HG02840 (cell line): ENCODE measurements around the gene AP2A2.

Experiments used
- ATAC-seq: cut with Tn5 transposase; IDR thresholded peaks from one replicate; pipeline ENCODE4 v1.9.1; 2021; ENCODE audit warnings: mild to moderate bottlenecking, moderate library complexity, moderate number of reproducible peaks; ENCODE audit not compliant: unreplicated experiment, low FRiP score

The AP2A2 gene

DNA sequence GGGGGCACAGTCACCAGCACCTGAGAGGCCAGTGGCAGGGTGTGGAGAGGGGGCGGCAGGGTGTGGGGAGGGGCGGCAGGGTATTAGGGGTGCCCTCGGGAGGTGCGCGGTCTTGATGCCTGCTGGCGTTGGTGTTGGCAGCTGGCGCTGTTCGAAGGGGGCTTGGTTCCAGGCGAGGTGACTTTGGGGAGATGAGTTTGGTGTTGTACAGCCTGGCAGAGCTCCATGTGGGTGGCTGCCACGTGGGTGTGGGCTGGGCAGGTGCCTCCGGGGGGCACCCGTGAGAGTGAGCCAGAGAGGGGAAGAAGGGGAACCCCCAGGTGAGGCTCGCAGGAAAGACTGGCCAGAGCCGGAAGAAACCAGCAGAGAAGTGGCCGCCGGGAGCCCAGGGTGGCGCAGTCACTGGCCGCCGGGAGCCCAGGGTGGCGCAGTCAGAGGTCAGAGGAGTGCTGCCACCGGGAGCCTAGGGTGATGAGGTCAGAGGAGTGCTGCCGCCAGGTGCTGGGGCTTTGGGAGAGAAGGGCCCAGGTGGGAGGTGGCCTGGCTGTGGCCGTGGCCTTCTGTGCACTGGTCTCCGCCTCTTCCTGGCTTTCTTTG is 66.1 kb downstream of the AP2A2 start:
- no peak for ATAC-seq

DNA sequence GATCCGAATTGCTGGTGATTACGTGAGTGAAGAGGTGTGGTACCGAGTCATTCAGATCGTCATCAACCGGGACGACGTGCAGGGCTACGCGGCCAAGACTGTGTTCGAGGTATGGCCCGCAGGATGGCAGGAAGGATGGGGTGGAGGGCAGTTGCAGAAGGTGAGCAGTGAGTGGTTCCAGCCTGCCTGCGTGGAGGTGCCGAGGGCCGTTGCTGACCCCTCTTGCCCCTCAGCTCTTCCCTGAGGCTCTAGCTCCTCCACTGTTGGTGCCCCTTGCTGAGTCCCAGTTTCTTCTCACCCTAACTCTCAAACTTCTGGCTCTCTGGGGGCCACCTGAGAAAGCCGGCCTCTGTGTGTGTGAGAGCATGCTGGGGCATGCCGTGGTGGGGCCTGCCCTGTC is 66.9 kb downstream of the AP2A2 start:
- no peak for ATAC-seq

DNA sequence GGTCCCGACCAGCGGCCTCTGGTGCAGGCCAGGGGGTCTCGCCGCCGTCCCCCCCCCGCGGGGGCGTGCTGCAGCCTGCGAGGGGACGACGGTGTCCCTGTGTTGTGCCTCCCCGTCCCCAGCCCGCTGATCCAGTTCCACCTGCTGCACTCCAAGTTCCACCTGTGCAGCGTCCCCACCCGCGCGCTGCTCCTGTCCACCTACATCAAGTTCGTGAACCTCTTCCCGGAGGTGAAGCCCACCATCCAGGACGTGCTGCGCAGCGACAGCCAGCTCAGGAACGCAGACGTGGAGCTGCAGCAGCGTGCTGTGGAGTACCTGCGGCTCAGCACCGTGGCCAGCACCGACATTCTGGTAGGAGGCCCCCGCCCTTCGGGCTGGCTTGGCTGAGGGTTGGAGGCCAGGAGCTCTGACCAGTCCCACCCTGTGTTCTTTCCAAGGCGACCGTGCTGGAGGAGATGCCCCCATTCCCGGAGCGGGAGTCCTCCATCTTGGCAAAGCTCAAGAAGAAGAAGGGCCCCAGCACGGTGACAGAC is 68.0 kb downstream of the AP2A2 start:
- ATAC-seq = no peak

DNA sequence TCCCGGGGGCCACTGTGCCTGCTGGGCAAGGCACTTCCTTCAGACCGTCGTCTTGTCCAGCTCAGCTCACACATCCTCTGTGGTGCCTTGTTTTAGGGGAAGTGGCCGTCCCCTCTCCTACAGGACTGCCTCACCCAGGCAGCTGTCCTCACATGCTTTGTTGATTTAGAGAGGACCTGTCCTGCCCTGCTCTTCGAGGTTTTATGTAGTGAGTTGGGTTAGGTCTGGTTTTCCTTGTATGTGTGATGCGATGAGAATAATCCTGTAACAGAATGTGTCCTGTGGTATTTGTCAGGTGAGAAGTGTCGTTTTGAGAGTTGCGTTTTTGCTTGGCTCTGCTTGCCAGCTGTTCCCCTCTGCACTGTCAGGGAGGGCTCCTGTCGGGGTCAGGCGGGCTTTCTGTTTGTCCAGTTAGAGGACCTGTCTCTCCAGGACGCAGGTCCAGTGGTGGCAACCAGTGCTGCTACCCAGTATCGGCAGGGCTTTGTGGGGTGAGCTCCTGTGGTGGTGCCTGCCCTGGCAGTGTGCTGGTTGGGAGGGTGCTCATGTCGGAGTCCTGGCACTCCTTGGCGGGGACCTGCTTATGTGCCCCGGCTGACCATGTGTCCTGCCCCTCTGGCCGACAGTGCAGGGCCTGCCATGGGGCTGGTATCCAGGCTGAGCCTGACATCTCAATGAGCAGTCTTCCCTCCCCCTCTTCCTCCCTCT is 69.5 kb downstream of the AP2A2 start:
- no peak for ATAC-seq

DNA sequence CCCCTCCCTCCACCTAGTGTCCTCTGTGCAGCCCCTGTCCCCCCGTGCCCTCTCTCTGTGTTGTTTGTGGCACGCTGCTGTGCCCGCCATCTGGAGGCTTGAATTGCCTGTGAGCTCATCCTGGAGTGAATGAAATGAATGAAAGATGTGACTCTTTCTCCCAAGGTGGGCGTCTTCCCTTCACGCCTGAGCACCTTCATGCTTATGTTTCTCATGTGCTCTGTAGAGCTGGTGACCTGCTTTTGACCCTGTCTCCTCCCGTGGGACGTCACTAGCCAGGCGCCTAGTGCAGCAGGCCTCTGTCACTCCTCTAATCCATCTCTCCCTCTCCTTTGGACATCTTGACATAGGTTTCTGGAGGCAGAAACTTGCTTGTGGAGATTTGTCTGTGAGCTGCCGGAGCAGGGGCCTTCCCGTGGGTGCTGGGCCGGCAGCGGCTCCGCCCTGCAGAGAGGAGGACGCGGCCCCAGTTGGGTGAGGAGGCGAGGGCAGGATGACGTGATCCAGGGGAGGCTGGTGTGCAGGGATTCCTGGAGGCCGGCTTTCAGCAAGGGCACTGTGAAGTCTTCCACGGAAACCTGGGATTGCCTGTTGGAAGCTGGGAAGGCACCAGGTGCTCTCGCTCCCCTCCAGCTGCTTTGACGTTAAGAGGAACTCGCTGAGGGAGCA is 70.2 kb downstream of the AP2A2 start:
- ATAC-seq = no peak

DNA sequence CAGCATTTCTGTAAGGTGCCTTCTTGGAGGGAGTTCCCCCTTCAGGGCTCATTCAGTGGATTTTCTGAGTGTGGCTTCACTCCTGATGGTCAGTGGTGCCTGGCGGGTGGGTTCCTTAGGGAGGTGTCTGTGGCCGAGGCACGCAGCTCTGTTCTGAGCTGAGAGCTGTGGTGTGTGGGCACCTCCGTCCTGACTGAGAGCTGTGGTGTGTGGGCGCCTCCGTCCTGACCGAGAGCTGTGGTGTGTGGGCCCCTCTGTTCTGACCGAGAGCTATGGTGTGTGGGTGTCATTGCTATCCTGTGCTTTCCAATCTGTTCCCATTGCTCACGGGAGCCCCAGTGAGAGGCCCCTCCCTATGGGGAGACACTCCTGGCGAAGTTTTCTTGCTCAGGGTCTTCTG is 71.0 kb downstream of the AP2A2 start:
- ATAC-seq = no peak

DNA sequence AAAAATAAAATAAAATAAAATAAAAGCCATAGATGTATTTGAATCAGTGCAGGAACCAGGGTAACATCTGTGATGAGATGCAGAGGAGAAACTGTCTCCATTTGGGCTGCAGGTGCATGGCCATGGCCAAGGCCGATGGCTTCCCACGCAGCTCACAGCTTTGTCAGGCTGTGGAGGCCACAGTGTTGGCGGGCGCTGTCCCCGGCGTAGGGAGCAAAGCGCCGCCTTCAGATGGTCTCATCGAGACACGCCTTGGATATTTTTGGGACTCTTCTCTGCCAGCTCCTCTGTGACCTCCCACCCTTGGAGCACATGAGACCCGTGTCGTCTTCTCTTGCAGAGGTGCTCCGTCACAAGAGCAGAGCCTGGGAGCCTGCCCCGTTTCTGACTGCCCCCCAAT is 72.2 kb downstream of the AP2A2 start:
- ATAC-seq = no peak

DNA sequence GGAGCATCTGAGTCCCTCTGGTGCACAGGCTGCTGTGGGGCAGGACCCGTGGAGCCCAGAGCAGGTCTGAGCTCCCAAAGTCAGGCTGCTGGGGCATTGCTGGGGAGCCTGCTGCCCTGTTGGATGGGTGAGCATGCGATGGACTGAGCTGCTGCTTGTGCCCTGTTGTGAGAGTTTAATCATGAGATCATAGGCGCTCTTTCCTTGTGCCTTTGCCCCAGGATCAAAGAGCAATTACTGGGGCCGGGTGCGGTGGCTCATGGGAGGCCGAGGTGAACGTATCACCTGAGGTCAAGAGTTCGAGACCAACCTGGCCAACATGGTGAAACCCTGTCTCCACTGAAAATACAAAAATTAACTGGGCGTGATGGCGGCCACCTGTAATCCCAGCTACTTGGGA is 73.3 kb downstream of the AP2A2 start:
- ATAC-seq = no peak

DNA sequence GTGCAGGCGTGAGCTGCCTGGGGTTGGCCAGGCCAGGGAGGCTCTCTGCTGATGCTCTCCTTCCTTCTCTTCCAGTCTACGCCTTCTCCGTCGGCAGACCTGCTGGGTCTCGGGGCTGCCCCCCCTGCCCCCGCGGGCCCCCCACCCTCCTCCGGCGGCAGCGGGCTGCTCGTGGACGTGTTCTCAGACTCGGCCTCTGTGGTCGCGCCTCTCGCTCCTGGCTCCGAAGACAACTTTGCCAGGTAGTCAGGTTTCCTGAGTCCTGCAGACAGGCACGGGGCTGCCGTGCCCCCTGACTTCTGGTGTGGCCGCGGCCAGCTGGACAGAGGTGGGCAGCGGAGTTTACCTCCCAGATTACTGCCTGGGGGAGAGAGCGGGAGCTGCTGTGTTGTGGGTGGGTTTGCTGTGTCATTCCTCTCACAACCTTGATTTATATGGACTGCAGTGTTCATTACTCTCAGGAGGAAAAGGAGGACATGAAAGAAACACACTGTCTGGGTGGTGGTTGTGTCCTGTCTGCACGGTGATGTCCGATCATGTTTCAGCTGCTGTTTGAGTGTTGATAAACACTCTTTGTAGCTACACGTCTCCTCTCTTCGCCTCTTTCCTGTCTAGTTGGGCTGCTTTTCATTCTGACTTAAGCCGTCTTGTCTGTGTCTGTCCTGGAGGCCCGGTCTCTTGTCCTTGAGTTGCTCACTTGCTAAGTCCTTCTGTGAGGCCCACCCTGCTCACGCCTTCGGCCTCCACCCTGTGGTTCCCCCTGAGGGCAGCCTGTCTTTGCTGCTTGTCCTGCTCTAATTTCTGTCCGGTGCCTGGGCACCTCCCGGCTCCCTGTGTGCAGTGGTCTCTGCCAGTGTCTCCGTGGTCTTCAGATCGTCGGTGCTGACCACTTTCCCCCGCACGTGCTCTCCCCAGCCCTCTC is 74.9 kb downstream of the AP2A2 start:
- ATAC-seq = no peak

DNA sequence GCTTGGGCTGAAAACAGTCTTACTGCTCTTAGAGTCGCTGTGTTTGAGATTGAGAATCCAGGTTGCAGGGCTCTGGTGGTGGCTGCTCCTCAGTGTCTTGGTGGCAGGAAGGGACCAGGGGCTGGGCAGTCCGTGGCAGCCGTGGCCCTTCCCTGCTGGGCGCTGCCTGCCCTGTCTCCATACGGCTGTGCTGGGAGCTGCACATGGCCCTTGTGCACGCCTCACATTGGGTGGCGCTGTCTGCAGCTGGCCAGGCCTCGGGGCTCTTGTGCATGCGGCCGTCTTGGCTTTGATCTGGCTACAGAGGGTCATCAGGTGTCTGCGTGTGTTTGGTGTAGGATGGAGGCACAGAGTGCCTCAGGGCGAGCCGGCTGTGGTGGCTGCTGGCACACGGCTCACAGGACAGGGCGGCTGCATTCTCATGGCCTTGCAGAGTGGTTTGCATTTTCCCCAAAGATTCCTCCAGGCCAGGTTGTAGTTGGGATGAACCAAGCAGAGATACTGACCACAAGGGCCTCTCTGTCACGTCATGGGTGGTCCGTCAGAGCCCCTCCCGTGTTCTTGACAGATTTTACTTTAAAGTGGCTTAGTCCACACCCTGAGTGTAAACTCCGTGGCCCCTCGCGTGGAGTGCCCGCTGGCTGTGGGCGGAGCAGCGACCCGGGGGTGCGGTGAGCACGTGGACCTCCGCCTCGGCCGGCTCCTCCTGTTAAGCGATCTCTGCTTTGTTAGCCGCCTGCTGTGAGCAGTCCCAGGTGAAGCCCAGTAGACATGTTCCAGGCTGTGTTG is 76.1 kb downstream of the AP2A2 start:
- no peak for ATAC-seq

DNA sequence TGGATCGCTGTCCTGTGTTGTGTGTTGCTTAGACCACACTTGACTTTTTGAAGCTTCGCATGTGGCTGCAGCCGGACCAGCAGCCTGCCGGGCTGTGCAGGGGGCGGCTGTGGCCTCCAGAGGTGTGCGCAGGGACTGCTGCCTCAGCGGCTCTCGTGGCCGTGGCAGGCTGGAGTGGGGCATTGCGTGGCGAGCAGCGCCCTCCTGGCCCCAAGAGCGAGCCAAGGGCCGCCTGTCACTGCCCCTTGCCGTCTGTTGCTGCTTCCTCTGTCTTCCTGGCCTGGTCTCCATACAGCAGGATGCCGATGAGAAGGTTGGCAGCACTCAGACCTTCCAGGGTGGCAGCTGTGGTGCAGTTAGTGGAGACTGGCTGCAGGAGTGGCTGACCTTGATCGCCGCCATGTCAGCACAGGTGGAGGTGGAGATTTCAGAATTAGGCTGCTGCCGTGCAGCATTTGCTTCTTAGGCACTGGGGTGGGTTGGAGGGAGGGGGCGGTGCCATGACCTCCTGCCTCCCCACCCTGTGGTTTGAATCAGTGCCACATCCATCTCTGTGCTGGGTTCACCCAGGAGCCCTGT is 76.8 kb downstream of the AP2A2 start:
- ATAC-seq = no peak

DNA sequence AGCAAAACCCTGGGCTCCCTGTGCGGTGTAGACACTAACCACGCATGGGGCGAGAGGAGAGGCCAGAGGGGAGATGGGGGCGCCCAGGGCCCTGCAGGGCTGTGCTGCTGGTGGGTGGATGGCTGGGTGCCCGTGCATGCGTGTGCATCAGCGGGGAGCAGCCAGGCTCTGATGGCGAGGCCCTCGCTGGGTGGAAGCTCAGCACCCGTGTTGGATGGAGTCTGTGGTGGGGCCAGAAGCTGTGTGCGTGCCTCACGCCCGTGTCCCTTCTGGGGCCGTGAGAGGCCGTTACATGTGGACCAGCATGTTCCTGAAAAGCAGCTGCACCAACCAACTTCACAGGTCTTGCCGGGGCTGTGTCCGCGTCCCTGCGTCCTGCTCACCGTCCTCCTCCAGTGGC is 77.5 kb downstream of the AP2A2 start:
- ATAC-seq = no peak

DNA sequence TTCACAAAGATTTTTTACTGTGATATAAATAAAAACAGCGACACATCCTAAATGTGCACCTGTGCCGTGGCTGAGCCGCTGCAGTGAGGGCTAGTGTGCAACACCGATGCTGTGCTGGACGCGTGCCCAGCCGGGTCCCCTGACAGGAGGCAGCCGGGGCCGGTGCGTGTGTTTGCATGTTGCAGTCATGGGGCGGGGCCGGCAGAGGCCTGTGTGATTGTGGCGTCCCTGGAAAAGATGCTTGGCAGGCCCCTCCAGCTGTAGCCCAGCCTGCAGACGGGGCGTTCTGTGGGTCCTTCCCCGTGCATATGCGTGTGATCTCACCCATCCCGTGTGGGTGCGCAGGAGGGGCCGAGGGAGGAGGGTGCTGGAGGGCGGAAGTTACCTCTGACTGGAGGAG is 80.3 kb downstream of the AP2A2 start:
- no peak for ATAC-seq

DNA sequence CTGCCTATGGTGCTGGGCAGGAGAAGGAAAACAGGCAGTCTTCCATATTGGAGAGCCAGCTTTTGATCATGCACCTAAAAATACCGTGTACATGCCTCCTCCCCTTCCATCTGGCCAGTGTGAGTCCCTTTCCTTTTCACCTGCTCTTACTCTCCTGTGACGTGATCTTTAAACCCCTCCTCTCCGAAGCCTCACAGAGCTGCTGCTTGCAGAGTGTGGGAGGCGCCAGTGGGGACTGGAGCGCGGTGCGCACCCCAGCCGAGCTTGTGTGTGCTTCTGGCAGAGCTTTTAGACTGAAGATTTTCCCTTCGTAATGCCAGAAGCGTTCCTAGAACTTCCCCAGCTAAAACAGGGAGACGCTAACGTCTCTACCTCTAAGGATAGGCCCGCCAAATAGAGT is 81.1 kb downstream of the AP2A2 start:
- no peak for ATAC-seq

DNA sequence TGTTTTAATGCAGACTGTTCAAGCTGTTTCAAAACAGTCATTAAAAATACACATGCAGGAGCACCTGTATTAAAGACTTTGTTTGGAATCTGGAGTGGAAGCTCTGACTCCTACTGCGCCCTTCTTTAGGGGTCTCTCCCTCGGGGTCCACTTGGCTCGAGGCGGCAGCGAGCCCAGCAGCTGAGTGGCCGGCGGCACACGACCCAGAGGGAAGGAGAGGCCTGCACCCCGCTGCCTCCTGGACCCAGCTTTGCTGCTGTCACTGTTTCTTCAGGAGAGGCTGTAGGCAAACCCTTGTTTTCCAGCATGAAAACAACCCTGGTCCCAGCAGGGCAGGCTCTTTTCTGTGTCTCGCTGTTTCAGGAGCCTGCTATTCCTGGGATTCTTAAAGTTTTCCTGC is 81.6 kb downstream of the AP2A2 start:
- no peak for ATAC-seq

DNA sequence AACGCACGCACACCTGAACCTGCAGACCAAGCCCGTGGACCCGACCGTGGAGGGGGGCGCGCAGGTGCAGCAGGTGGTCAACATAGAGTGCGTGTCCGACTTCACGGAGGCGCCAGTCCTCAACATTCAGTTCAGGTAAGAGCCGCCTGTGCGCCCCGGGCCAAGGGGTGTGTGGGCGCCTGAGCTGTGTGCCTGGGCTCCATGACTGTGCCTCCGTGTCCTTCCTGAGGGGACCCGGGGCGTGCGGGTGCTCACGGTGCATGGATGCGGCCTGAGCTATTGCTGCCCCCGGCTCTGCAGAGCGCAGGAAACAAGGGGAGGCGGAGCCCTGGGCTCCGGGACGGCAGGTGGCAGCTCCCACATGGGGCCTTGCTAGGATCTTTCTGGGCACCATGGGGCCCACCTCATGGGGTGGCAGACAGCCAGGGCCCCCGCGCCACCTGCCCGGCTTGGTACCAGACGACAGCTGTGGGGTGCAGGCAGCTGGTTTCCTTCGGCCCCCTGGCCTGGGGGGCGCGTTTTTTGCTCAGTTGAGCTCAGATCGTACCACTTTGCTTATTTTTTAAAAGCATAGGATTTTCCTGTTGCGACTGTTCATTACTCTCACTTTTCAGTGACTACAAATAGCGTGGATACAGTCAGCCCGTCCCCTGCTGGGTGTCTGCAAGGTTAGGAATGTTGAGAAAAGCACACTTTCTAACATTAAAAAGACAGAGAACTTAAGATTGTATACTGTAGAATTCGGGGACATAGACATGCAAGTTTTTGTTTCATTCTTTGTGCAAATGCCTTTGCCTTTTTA is 82.5 kb downstream of the AP2A2 start:
- no peak for ATAC-seq

DNA sequence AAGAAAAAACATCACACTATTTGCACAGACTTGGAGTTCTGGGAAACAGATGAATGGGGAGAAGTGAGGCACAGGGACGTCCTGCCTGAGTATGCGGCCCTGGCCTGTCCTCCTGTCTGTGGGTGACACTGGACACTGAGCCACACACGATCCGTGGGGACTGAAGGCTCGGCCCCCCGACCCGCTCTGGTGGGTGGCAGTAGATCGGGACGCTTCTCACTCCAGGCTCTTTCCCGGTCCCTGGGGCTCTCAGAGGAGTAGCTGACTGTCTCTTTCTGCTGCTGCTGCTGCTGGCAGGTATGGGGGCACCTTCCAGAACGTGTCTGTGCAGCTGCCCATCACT is 83.1 kb downstream of the AP2A2 start:
- ATAC-seq = no peak

DNA sequence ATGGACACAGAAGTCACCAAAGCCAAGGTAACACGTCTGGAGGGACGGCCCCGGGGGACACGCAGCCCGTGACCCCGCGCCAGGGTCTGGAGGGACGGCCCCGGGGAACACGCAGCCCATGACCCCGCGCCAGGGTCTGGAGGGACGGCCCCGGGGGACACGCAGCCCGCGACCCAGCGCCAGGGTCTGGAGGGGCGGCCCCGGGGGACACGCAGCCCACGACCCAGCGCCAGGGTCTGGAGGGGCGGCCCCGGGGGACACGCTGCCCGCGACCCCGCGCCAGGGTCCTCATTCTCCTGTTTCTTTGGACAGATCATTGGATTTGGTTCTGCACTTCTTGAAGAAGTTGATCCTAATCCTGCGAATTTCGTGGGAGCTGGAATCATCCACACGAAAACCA is 83.7 kb downstream of the AP2A2 start:
- no peak for ATAC-seq

DNA sequence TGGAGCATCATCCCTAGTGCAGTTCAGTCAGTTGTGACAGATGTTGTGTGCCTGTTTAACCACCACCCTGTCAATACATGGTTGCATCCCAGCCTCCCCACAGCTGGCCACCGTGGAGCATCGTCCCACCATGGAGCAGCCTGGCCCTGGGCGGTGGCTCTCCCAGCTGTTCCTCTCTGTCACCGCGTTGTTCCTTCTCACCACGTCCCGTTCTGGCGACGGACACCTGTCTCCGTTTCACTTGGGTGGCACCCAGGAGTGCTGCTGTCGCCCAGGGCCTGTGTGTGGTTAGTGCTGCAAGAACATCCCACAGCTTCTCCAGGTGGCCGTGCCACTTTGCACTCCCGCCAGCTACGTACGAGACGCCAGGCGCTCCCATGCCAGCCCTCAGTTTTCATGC is 84.3 kb downstream of the AP2A2 start:
- ATAC-seq = no peak
